ENCODE measurements around the gene FMNL3.
A peak's percentile ranks its signal among the peaks of the same experiment; 100 is the strongest.
"Not testable (repeated sequence)": the region's sequence is repeated elsewhere in the genome, so short reads cannot be mapped to it uniquely, and the experiment has no call there.

Gene FMNL3

GRCh38 chr12:49707128-49707811, at the start of gene FMNL3:
FMNL3 (minus strand) TSS chr12:49707405; CDS start chr12:49707180, 225 bp downstream.
- peak; percentile 69 for DNase-seq

- DNase-seq, result no peak
Measured at GRCh38 chr12:49750996-49751393, 43.8 kb upstream of the FMNL3 start.

- no peak for DNase-seq
Measured at GRCh38 chr12:49750027-49750995, 43.1 kb upstream of the FMNL3 start.

GRCh38 chr12:49748800-49749199, 41.6 kb upstream of the FMNL3 start:
- DNase-seq, result no peak

- DNase-seq, result no peak
Measured at GRCh38 chr12:49748306-49748705, 41.1 kb upstream of the FMNL3 start.

- no peak for DNase-seq
Measured at GRCh38 chr12:49744363-49744885, 37.2 kb upstream of the FMNL3 start.

- peak; percentile 15 for DNase-seq
Measured at GRCh38 chr12:49741882-49742620, 34.8 kb upstream of the FMNL3 start.

GRCh38 chr12:49740930-49741881, 34.0 kb upstream of the FMNL3 start, which contains the start of gene TMBIM6:
TMBIM6 (plus strand) TSS chr12:49741557; CDS start chr12:49752494, 10,937 bp downstream.
- DNase-seq, result peak; percentile 93

GRCh38 chr12:49740277-49740676, 33.1 kb upstream of the FMNL3 start:
- DNase-seq, result not testable (repeated sequence)

- not testable (repeated sequence) for DNase-seq
Measured at GRCh38 chr12:49738721-49739120, 31.5 kb upstream of the FMNL3 start.

GRCh38 chr12:49734900-49735299, 27.7 kb upstream of the FMNL3 start:
- not testable (repeated sequence) for DNase-seq

GRCh38 chr12:49733219-49734017, 26.2 kb upstream of the FMNL3 start:
- DNase-seq, result no peak

- DNase-seq, result no peak
Measured at GRCh38 chr12:49730568-49731101, 23.4 kb upstream of the FMNL3 start.

GRCh38 chr12:49730050-49730449, 22.8 kb upstream of the FMNL3 start:
- DNase-seq, result no peak

GRCh38 chr12:49728446-49728845, 21.2 kb upstream of the FMNL3 start:
- no peak for DNase-seq

GRCh38 chr12:49721355-49721754, 14.2 kb upstream of the FMNL3 start:
- DNase-seq, result not testable (repeated sequence)

GRCh38 chr12:49720214-49720613, 13.0 kb upstream of the FMNL3 start:
- no peak for DNase-seq

- DNase-seq, result not testable (repeated sequence)
Measured at GRCh38 chr12:49717800-49718199, 10.6 kb upstream of the FMNL3 start.

GRCh38 chr12:49716553-49716952, 9.3 kb upstream of the FMNL3 start:
- DNase-seq, result no peak

GRCh38 chr12:49713952-49714351, 6.7 kb upstream of the FMNL3 start:
- DNase-seq, result not testable (repeated sequence)
